HG03439 (cell line): ENCODE data around the gene PYROXD2.

Experiments used
- ATAC-seq: cut with Tn5 transposase; IDR thresholded peaks from one replicate; pipeline ENCODE4 v1.9.1; 2021; ENCODE audit warnings: mild to moderate bottlenecking, moderate library complexity; ENCODE audit not compliant: unreplicated experiment

The PYROXD2 gene

GRCh38 chr10:98414932-98415730, at the start of gene PYROXD2:
Gene PYROXD2 (minus strand): TSS chr10:98415182. CDS start chr10:98415135, 47 bp downstream.
- no peak for ATAC-seq

- ATAC-seq, result no peak
These were observed 49.2 kb upstream of the PYROXD2 start for GRCh38 chr10:98463976-98464754.

GRCh38 chr10:98463016-98463415, 48.0 kb upstream of the PYROXD2 start:
- ATAC-seq, result no peak

- no peak for ATAC-seq
These were observed 46.5 kb upstream of the PYROXD2 start for GRCh38 chr10:98461500-98461842.

- no peak for ATAC-seq
These were observed 46.0 kb upstream of the PYROXD2 start for GRCh38 chr10:98460837-98461499.

GRCh38 chr10:98458809-98459784, 44.1 kb upstream of the PYROXD2 start:
- ATAC-seq, result no peak

- no peak for ATAC-seq
These were observed 42.7 kb upstream of the PYROXD2 start for GRCh38 chr10:98457721-98458120.

- ATAC-seq, result no peak
These were observed 41.9 kb upstream of the PYROXD2 start for GRCh38 chr10:98456686-98457482.

- ATAC-seq, result no peak
These were observed 41.1 kb upstream of the PYROXD2 start for GRCh38 chr10:98456043-98456570.

GRCh38 chr10:98453729-98454128, 38.7 kb upstream of the PYROXD2 start:
- ATAC-seq, result no peak

- ATAC-seq, result no peak
These were observed 35.6 kb upstream of the PYROXD2 start for GRCh38 chr10:98450618-98451017.

GRCh38 chr10:98449287-98449686, 34.3 kb upstream of the PYROXD2 start:
- no peak for ATAC-seq

- ATAC-seq, result peak; percentile 85
These were observed 31.8 kb upstream of the PYROXD2 start, which contains the start of gene HPS1 for GRCh38 chr10:98446661-98447221. Gene HPS1 (minus strand): TSS chr10:98446935. CDS start chr10:98443240, 3,695 bp downstream.

GRCh38 chr10:98446151-98446660, 31.2 kb upstream of the PYROXD2 start:
- ATAC-seq, result peak; percentile 35

GRCh38 chr10:98445200-98445812, 30.3 kb upstream of the PYROXD2 start:
- no peak for ATAC-seq

GRCh38 chr10:98444314-98445006, 29.5 kb upstream of the PYROXD2 start:
- ATAC-seq, result no peak

- no peak for ATAC-seq
These were observed 23.7 kb upstream of the PYROXD2 start for GRCh38 chr10:98438715-98439114.

GRCh38 chr10:98436704-98437103, 21.7 kb upstream of the PYROXD2 start:
- no peak for ATAC-seq
